H1 (cell line): Measurements from ENCODE around the gene FLT1. TPM values are rescaled to one million over a fixed set of nuclear protein-coding genes. Genes with fewer than 3 reads are reported as not detected.

ENCODE experiments used
- BCL11A ChIP-seq, 2 experiments: IDR thresholded peaks; one replicate each; pipeline ENCODE4 v1.6.1; 2011; ENCODE audit warnings: low read depth in 2 of 2, low read length in 2 of 2, mild to moderate bottlenecking in 2 of 2
- KDM5A ChIP-seq: fragments of 200-600 bp; IDR thresholded peaks from 2 replicates; pipeline ENCODE4 v1.7.1; 2012; ENCODE audit warnings: mild to moderate bottlenecking, low read length, inconsistent platforms, mixed read lengths
- POLR2AphosphoS5 ChIP-seq: IDR thresholded peaks from 2 replicates; pipeline ENCODE4 v1.6.1; 2011; ENCODE audit warnings: low read depth, low read length
- SRF ChIP-seq: IDR thresholded peaks from 2 replicates; pipeline ENCODE4 v1.6.1; 2011; ENCODE audit warnings: mild to moderate bottlenecking, low read depth, low read length, moderate library complexity
- SUZ12 ChIP-seq: fragments of 200-600 bp; sonication (generic); IDR thresholded peaks from 2 replicates; pipeline ENCODE4 v1.6.1; 2012; ENCODE audit warnings: mild to moderate bottlenecking, inconsistent platforms, low read length, moderate library complexity, mixed read lengths
- polyA plus RNA-seq, 7 experiments: library from polyadenylated mRNA; depleted of rRNA in 3 of 7; stranded (reverse) in 5 of 7; unstranded in 2 of 7; fragments of >200 nt in 5 of 7; fragments of 200-250 nt in 2 of 7; gene quantifications; 1 replicate in 5 of 7; 2 replicates in 1 of 7; 4 replicates in 1 of 7; pipeline versions ENCODE4 v1.2.1 to v1.2.3, GENCODE V29; 2011 to 2013; ENCODE audit warnings: missing spikeins in 2 of 7, mixed read lengths in 2 of 7
- total RNA-seq: library from RNA; stranded (reverse); fragmentation: NEBNext Ultra II Directional; extraction: Animal tissue kit (Norgen Biotek cat#: 25700); gene quantifications from 2 replicates; pipeline ENCODE4 v1.2.1, GENCODE V29; 2021

Gene FLT1
- total and polyA plus RNA-seq, 2 of the 8 experiments (the other 6 are each of a cell fraction or from before 2014, with no cell fraction given) = 19.7 to 90.2 TPM

DNA sequence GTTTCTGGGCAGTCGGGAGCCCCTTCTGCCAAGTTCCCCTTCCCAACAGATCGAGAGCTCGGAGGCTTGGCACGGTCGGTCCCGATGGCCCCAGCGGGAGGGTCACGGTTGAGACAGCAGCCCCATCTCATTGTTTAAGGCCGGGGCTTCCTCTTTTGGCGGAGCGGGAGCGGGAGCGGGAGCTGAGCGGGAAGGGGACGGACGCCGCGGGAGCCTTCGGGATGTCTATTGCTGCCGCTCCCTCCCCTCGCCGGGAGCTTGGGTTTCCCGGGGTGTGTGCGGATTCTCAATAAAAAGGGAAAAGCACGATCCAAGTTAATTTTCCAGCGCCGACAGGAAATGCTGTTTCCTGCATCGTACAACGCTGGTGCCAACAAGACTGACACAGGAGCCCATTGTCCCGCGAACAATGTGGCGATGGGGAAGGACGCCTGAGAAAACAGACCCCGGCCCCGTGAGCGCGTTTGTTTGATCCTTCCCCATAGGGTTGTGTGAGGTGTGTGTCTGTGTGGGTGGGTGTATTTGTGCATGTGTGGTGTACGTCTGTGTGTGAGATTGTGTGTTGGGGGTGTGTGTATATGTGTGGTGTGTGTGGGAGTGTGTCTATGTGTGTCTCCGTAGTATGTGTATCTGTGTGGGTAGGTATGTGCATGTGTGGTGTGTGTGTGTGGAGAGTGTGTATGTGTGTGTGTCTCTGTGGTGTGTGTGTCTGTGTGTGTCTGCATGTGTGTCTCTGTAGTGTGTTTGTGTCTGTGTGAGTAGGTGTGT lies 36.3 kb upstream of the FLT1 start (continued):
- TF ChIP-seq KDM5A = no peak
- no peak for TF ChIP-seq SRF
- TF ChIP-seq SUZ12 = peak; percentile 35
- TF ChIP-seq BCL11A (IDR thresholded peaks at IDR 0.05; ENCODE audit: low read depth in 2 of 2, low read length in 2 of 2) = no peak
- TF ChIP-seq POLR2AphosphoS5 = no peak
